ENCODE measurements around the gene DNAJB8. TPM values are rescaled to one million over a fixed set of nuclear protein-coding genes. Genes with fewer than 3 reads are reported as not detected.

Gene DNAJB8
- total RNA-seq, 4 donors from 2014 or later: not detected

DNA sequence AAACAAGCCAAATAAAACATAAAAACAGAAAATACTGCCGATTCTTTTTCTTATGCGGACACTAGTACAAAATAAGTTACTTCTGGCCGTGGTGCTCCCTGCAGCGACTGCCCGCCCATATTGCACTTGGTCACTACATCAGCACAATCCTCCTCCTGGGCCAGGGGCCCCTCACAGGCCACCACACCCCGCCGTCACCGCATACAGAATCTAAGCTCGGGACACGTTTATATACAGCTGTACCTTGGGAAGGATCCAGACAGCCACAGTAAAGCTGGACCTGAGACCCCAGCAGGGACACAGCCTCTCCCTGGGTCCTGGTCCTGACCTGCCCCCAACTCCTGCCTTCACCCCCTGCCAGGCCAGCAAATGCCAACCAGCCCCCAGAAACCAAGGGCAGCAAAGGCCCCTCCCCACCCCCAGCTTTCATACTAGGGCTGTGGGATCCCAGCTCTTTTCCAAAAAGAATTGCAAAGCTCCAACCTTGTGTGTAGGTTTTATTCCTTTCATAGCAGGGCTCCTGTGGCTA is 12.9 kb upstream of the DNAJB8 start:
- no peak for DNase-seq (ENCODE audit: extremely low spot score)
- H3K4me1 ChIP-seq: peaks cover 28 to 39% (median 37%) of the 10 kb centered on the region in 4 donors
- H3K27me3 ChIP-seq: peaks cover 0 to 95% (median 41%) of the 10 kb centered on the region in 4 donors
- WGBS: 80% methylated on average over 10 of the region's 10 CpGs
- H3K36me3 ChIP-seq: peaks cover 0 to 17% (median 0%) of the 10 kb centered on the region in 4 donors
- H3K4me3 ChIP-seq: no peak overlapping the region
- intact Hi-C loops (cut with DNase I): no loop called here
- H3K9me3 ChIP-seq: no peaks in the 10 kb centered on the region
- no peak overlapping the region for H3K27ac ChIP-seq (replicated peaks in 1 of 4)
- TF ChIP-seq POLR2A (IDR thresholded peaks at IDR 0.05; ENCODE audit: low read depth) (no peak), POLR2AphosphoS5 (IDR thresholded peaks at IDR 0.05) (no peak), EP300 (IDR thresholded peaks at IDR 0.05) (no peak), CTCF (IDR thresholded peaks at IDR 0.05) (no peak)

DNA sequence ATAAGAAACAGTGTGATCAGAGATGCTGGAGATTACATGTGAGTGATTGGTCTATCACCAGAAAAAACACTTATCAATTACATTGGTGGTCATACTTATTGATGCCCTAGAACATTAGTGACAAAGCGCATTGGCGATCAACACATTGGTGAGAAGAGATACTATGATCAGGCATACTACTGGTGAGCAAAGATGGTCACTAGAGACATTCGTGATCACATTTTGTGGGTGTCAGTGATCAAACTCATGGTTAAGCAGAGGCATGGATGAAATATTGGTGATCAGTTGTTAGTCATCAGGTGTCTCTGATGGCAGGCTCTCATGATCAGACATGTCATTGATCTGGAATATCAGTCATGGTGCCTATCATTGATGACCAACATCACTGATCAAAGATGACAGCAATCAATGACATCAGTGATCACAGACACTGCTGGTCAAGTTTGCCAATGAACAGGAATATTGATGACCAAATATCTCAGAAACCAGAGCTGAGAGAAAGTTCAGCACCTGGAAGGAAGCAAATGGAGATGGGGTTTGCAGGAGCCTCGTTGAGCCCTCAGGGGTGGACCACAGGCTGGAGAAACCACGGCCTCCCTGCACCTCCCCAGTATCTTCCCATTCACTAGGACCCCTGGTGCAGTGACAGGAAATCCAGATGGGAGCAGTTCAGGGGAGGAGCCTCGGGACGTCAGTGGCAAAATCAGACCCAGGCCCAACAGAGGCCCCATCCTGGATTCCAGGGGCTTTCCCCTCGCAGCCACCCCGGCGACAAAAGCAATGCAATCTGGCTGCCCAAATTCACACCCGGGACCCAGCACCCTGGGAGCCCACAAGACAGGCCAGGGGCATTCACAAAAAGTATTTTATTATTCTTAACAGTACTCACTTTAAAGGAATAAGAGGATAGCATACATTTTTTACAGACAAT is 12.2 kb upstream of the DNAJB8 start:
- Histone ChIP-seq H3K4me3 (no peak overlapping the region), H3K4me1 (peaks cover 26 to 35% (median 33%) of the 10 kb centered on the region in 4 donors), H3K36me3 (peaks cover 0 to 17% (median 0%) of the 10 kb centered on the region in 4 donors), H3K9me3 (no peaks in the 10 kb centered on the region), H3K27ac (replicated peaks in 1 of 4) (no peak overlapping the region), H3K27me3 (peaks cover 0 to 93% (median 34%) of the 10 kb centered on the region in 4 donors)
- TF ChIP-seq POLR2AphosphoS5 (IDR thresholded peaks at IDR 0.05) (no peak), EP300 (IDR thresholded peaks at IDR 0.05) (no peak), POLR2A (IDR thresholded peaks at IDR 0.05; ENCODE audit: low read depth) (no peak), CTCF (IDR thresholded peaks at IDR 0.05) (no peak)
- intact Hi-C loops (cut with DNase I): no loop called here
- 72% methylated on average over 8 of the region's 11 CpGs for WGBS
- no peak for DNase-seq (ENCODE audit: extremely low spot score)

DNA sequence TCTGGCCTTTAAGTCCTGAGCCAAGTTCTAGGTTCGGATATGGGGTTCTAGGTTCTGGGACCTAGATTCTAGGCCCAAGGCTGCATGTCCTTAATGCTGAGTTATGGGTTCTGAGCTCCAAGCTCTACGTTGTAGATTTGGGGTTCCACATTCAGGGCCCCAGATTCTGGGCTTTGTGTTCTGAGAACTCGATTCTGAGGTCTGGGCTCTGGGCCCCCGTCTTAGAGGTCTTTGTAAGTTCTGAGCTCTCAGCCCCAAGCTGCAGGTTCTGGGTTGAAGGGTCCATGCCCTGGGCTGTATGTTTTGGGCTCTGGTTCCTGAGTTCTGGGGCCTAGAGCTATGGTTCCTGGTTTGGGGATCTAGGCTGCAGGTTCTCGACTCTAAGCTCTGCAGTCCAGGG is 10.0 kb upstream of the DNAJB8 start:
- no peak overlapping the region for H3K4me3 ChIP-seq
- peaks cover 0 to 93% (median 15%) of the 10 kb centered on the region in 4 donors for H3K27me3 ChIP-seq
- H3K4me1 ChIP-seq: peaks cover 8 to 14% (median 11%) of the 10 kb centered on the region in 4 donors
- no peak overlapping the region for H3K27ac ChIP-seq (replicated peaks in 1 of 4)
- no peak for DNase-seq (ENCODE audit: extremely low spot score)
- no peak for TF ChIP-seq EP300 (IDR thresholded peaks at IDR 0.05)
- no peak for TF ChIP-seq POLR2AphosphoS5 (IDR thresholded peaks at IDR 0.05)
- no peak for TF ChIP-seq POLR2A (IDR thresholded peaks at IDR 0.05; ENCODE audit: low read depth)
- no peak for TF ChIP-seq CTCF (IDR thresholded peaks at IDR 0.05)
- peaks cover 0 to 17% (median 0%) of the 10 kb centered on the region in 4 donors for H3K36me3 ChIP-seq
- H3K9me3 ChIP-seq: no peaks in the 10 kb centered on the region
- 96% methylated on average over 3 of the region's 5 CpGs for WGBS
- intact Hi-C loops (cut with DNase I): no loop called here

GRCh38 chr3:128475355-128475754 is 8.7 kb upstream of the DNAJB8 start:
- intact Hi-C loops (cut with DNase I): no loop called here

More at GRCh38 chr3:128475355-128475754, 8.7 kb upstream of the DNAJB8 start:
- Histone ChIP-seq H3K27me3 (peaks cover 0 to 91% (median 4%) of the 10 kb centered on the region in 4 donors), H3K9me3 (no peaks in the 10 kb centered on the region), H3K27ac (replicated peaks in 1 of 4) (no peak overlapping the region), H3K4me3 (no peak overlapping the region), H3K36me3 (peaks cover 0 to 12% (median 0%) of the 10 kb centered on the region in 4 donors), H3K4me1 (peaks cover 0 to 3% (median under 1%) of the 10 kb centered on the region in 4 donors)
- DNase-seq (ENCODE audit: extremely low spot score): no peak
- no peak for TF ChIP-seq CTCF (IDR thresholded peaks at IDR 0.05)
- TF ChIP-seq POLR2AphosphoS5 (IDR thresholded peaks at IDR 0.05): no peak
- no peak for TF ChIP-seq EP300 (IDR thresholded peaks at IDR 0.05)
- TF ChIP-seq POLR2A (IDR thresholded peaks at IDR 0.05; ENCODE audit: low read depth): no peak
- 82% methylated on average over 8 of the region's 8 CpGs for WGBS
